Measurements from ENCODE around the gene B2M. TPM values are rescaled to one million over a fixed set of nuclear protein-coding genes. Genes with fewer than 3 reads are reported as not detected.

B2M gene
- total RNA-seq, 1 experiment from 2014 or later, result 81.0 TPM

DNA sequence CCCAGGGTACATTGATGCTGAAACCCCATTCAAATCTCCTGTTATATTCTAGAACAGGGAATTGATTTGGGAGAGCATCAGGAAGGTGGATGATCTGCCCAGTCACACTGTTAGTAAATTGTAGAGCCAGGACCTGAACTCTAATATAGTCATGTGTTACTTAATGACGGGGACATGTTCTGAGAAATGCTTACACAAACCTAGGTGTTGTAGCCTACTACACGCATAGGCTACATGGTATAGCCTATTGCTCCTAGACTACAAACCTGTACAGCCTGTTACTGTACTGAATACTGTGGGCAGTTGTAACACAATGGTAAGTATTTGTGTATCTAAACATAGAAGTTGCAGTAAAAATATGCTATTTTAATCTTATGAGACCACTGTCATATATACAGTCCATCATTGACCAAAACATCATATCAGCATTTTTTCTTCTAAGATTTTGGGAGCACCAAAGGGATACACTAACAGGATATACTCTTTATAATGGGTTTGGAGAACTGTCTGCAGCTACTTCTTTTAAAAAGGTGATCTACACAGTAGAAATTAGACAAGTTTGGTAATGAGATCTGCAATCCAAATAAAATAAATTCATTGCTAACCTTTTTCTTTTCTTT lies 5.8 kb downstream of the B2M start:
- no peak overlapping the region for H2AFZ ChIP-seq (ENCODE audit: low read length)
- H2BK15ac ChIP-seq (ENCODE audit: low read depth, low read length), result no peak overlapping the region
- no peaks in the 10 kb centered on the region; the same call in 1 of the 2 replicates for H3K27me3 ChIP-seq (ENCODE audit: insufficient read depth, low read length)
- no peak for DNase-seq
- H3K4ac ChIP-seq (ENCODE audit: low read depth, low read length), result no peak overlapping the region
- H3K27ac Mint-ChIP-seq, result no peak overlapping the region
- no peak overlapping the region for H3K9ac ChIP-seq (ENCODE audit: extremely low read depth, insufficient read length, low read length)
- peaks cover 10% of the 10 kb centered on the region in 2 experiments for H3K4me1 Mint-ChIP-seq
- H3K18ac ChIP-seq (ENCODE audit: insufficient read length, low read depth, low read length), result no peak overlapping the region
- no peaks in the 10 kb centered on the region for H3K79me1 ChIP-seq (ENCODE audit: insufficient read depth, low read depth, low read length, poor library complexity, severe bottlenecking)
- H3K4me2 ChIP-seq (ENCODE audit: insufficient read depth, insufficient read length, low read length), result no peak overlapping the region
- no peaks in the 10 kb centered on the region for H3K4me1 ChIP-seq (ENCODE audit: insufficient read depth, low read length)
- peaks cover 9% of the 10 kb centered on the region for H3K27me3 Mint-ChIP-seq (ENCODE audit: low read depth)
- no peak overlapping the region for H4K91ac ChIP-seq (ENCODE audit: insufficient read length, low read depth, low read length)
- no peak overlapping the region for H3K14ac ChIP-seq (ENCODE audit: insufficient read depth, low read length)
- no peak overlapping the region for H3K4me3 Mint-ChIP-seq
- H3K23me2 ChIP-seq (ENCODE audit: insufficient read length, low read depth, low read length, poor library complexity, severe bottlenecking), result peaks cover under 1% of the 10 kb centered on the region
- no peak overlapping the region for H2BK12ac ChIP-seq (ENCODE audit: insufficient read length, low read depth, low read length)
- no peak overlapping the region for H2AK5ac ChIP-seq (ENCODE audit: insufficient read length, low read length)
- TF ChIP-seq, protein P1, sequence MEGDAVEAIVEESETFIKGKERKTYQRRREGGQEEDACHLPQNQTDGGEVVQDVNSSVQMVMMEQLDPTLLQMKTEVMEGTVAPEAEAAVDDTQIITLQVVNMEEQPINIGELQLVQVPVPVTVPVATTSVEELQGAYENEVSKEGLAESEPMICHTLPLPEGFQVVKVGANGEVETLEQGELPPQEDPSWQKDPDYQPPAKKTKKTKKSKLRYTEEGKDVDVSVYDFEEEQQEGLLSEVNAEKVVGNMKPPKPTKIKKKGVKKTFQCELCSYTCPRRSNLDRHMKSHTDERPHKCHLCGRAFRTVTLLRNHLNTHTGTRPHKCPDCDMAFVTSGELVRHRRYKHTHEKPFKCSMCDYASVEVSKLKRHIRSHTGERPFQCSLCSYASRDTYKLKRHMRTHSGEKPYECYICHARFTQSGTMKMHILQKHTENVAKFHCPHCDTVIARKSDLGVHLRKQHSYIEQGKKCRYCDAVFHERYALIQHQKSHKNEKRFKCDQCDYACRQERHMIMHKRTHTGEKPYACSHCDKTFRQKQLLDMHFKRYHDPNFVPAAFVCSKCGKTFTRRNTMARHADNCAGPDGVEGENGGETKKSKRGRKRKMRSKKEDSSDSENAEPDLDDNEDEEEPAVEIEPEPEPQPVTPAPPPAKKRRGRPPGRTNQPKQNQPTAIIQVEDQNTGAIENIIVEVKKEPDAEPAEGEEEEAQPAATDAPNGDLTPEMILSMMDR (conservative IDR thresholded peaks at IDR 0.05), result no peak
- no peaks in the 10 kb centered on the region for H3K9me3 Mint-ChIP-seq
- H4K8ac ChIP-seq (replicated peaks; ENCODE audit: insufficient read length, low read depth, low read length), result no peak overlapping the region
- H2BK120ac ChIP-seq (ENCODE audit: low read depth, low read length, poor library complexity, severe bottlenecking), result no peak overlapping the region
- no peak overlapping the region for H3K23ac ChIP-seq (ENCODE audit: insufficient read length, low read depth, low read length)
- H2BK20ac ChIP-seq (ENCODE audit: low read depth, low read length, poor library complexity, severe bottlenecking), result no peak overlapping the region
- H3K79me2 ChIP-seq (ENCODE audit: insufficient read depth, low read length), result no peaks in the 10 kb centered on the region; the same call in 1 of the 2 replicates
- H3K27ac ChIP-seq (ENCODE audit: insufficient read length, low read depth, low read length), result no peak overlapping the region
- H3T11ph ChIP-seq (ENCODE audit: low read length), result no peak overlapping the region
- H4K20me1 ChIP-seq (ENCODE audit: control insufficient read depth, insufficient read depth, insufficient read length), result no peaks in the 10 kb centered on the region
- H3K36me3 Mint-ChIP-seq (ENCODE audit: insufficient read depth in 1 of 3, low read depth in 3 of 3), result peaks cover 2 to 15% (median 14%) of the 10 kb centered on the region in 3 experiments; a peak in 5 of 7 replicates
- H3K56ac ChIP-seq (ENCODE audit: insufficient read length, low read depth, low read length), result no peak overlapping the region
- H4K5ac ChIP-seq (ENCODE audit: insufficient read length, low read depth, low read length), result no peak overlapping the region
- H2BK5ac ChIP-seq (ENCODE audit: insufficient read length, low read length), result no peak overlapping the region
- H3K9me3 ChIP-seq (ENCODE audit: control insufficient read depth, low read depth, low read length), result no peaks in the 10 kb centered on the region
- WGBS (ENCODE audit: extremely low coverage, insufficient read length, low lambda C conversion rate), result no CpG with 5 or more reads among the region's 2 CpGs
